HL-60 (cell line): ENCODE results near the gene SIGMAR1.

Experiments
- GABPA ChIP-seq: IDR thresholded peaks from 2 replicates; pipeline ENCODE4 v1.6.1; 2012; ENCODE audit warnings: low read depth
- POLR2AphosphoS5 ChIP-seq: IDR thresholded peaks from 2 replicates; pipeline ENCODE4 v1.6.1; 2012; ENCODE audit warnings: low read depth
- TF ChIP-seq, protein P1 (sequence below): IDR thresholded peaks from one replicate; pipeline ENCODE4 v1.5.1; 2011; ENCODE audit warnings: low read length, control low read depth, inconsistent platforms; ENCODE audit not compliant: insufficient read depth
- TF ChIP-seq, protein P2 (sequence below): IDR thresholded peaks from 2 replicates; pipeline ENCODE4 v1.6.1; 2012; ENCODE audit warnings: low read depth; ENCODE audit not compliant: insufficient replicate concordance

DNA sequence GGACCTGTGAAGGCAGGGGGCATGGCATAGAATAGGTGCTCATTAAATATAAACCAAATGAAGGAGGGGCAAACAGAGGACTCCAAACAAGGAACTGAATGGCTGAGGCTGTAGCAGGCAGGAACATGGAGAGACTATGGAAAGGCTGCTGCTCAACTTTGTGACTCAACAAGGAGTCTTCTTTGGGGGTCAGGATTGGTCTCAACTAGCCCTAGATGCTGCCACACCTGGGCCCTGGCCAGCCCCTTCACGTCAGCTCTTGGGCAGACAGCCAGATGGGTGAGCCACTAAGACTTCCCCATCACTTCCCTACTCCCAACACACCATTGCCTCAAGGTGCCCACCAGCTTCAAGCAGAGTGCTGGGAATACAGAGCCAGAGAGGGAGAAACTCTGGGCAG is 36.7 kb downstream of the SIGMAR1 start:
- TF ChIP-seq, protein P1, sequence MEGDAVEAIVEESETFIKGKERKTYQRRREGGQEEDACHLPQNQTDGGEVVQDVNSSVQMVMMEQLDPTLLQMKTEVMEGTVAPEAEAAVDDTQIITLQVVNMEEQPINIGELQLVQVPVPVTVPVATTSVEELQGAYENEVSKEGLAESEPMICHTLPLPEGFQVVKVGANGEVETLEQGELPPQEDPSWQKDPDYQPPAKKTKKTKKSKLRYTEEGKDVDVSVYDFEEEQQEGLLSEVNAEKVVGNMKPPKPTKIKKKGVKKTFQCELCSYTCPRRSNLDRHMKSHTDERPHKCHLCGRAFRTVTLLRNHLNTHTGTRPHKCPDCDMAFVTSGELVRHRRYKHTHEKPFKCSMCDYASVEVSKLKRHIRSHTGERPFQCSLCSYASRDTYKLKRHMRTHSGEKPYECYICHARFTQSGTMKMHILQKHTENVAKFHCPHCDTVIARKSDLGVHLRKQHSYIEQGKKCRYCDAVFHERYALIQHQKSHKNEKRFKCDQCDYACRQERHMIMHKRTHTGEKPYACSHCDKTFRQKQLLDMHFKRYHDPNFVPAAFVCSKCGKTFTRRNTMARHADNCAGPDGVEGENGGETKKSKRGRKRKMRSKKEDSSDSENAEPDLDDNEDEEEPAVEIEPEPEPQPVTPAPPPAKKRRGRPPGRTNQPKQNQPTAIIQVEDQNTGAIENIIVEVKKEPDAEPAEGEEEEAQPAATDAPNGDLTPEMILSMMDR, result no peak
- TF ChIP-seq GABPA (no peak), POLR2AphosphoS5 (no peak)
- TF ChIP-seq, protein P2, sequence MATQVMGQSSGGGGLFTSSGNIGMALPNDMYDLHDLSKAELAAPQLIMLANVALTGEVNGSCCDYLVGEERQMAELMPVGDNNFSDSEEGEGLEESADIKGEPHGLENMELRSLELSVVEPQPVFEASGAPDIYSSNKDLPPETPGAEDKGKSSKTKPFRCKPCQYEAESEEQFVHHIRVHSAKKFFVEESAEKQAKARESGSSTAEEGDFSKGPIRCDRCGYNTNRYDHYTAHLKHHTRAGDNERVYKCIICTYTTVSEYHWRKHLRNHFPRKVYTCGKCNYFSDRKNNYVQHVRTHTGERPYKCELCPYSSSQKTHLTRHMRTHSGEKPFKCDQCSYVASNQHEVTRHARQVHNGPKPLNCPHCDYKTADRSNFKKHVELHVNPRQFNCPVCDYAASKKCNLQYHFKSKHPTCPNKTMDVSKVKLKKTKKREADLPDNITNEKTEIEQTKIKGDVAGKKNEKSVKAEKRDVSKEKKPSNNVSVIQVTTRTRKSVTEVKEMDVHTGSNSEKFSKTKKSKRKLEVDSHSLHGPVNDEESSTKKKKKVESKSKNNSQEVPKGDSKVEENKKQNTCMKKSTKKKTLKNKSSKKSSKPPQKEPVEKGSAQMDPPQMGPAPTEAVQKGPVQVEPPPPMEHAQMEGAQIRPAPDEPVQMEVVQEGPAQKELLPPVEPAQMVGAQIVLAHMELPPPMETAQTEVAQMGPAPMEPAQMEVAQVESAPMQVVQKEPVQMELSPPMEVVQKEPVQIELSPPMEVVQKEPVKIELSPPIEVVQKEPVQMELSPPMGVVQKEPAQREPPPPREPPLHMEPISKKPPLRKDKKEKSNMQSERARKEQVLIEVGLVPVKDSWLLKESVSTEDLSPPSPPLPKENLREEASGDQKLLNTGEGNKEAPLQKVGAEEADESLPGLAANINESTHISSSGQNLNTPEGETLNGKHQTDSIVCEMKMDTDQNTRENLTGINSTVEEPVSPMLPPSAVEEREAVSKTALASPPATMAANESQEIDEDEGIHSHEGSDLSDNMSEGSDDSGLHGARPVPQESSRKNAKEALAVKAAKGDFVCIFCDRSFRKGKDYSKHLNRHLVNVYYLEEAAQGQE, result no peak
